ENCODE measurements around the gene NCOA1.
"Not testable (repeated sequence)": the region's sequence is repeated elsewhere in the genome, so short reads cannot be mapped to it uniquely, and the experiment has no call there.

Gene NCOA1

DNA sequence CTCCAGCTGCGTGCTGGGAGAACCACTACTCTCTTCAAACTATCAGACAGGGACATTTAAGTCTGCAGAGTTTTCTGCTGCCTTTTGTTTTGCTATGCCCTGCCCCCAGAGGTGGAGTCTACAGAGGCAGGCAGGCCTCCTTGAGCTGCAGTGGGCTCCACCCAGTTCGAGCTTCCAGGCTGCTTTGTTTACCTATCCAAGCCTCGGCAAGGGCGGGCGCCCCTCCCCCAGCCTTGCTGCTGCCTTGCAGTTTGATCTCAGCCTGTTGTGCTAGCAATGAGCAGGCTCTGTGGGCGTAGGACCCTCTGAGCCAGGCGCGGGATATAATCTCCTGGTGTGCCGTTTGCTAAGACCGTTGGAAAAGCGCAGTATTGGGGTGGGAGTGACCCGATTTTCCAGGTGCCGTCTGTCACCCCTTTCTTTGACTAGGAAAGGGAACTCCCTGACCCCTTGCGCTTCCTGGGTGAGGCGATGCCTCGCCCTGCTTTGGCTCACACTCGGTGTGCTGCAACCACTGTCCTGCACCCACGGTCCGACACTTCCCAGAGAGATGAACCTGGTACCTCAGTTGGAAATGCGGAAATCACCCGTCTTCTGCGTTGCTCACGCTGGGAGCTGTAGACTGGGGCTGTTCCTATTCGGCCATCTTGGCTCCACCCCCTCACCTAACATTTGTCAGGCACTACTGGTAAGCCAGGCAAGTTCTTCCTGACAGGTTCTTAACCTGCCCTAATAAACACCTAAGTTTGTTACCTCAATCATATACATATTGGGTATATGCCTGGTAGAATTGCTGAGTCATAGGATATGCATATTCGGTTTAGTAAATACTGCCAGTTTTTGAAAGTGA, 315.0 kb downstream of the NCOA1 start:
- DNase-seq, result not testable (repeated sequence)

DNA sequence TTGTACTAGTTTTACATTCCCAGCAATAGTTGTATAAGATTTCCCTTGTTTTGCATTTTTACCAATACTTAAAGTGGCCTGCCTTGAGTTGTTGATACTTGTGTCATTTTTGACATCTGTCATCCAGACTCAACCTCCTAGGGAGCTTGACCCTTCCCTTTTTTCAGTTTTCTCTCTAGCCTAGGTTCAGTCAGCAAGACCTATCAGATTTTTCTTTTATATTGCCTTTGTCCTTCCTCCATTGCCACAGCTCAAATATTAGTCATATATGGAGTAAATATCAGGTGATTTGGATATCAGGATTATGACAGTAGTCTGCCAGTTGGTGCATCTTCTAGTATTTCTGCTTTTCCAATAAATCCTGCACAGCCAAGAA, 315.6 kb downstream of the NCOA1 start:
- no peak for DNase-seq

DNA sequence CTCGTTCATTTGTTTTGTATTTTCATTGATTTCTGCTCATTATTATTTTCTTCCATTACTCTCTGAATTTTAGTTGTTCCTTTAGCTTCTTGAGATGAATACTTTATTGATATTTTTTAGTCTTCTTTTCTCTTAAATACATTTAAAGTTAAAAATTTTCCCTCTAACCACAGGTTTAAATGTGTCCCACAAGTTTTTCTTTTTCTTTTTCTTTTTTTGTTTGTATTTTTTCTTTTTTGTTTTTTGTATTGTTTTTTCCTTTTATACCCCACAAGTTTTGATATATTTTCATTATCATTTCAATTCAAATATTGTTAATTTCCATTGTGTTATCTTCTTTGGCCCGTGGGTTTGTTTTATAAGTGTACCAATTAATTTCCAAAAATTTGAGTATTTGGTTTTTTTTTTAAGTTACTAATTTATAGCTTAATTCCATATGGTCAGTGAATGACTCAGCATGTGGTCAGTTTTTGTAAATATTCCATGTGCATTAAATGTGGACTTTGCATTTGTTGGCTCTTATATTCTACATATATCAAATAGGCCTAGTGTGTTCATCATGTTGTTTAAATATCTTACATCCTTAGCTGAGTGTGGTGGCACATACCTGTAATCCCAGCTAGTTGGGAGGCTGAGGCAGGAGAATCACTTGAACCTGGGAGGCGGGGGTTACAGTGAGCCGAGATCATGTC, 318.4 kb downstream of the NCOA1 start:
- DNase-seq, result no peak

DNA sequence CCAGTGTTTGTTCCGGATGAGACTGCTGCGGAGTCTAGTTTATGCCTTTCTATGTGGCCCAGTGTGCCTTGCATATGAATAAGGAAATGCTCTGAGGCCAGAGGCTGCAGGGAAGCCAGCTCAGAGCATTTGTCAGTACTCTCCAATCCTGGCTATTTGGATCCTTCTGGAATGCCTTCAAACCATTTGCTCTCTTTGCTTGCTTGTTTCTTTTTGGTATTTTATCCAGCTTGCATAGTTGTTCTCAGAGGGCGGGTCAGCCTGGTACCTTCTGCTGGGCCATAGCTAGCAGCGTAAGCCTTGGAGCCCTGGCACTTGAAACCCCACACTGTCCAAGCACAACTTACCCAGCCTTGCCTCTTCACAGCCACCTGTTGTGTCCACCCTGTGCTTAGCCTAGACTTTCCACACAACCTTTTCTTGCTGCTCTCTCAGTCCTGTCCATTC, 322.7 kb downstream of the NCOA1 start:
- DNase-seq, result no peak

DNA sequence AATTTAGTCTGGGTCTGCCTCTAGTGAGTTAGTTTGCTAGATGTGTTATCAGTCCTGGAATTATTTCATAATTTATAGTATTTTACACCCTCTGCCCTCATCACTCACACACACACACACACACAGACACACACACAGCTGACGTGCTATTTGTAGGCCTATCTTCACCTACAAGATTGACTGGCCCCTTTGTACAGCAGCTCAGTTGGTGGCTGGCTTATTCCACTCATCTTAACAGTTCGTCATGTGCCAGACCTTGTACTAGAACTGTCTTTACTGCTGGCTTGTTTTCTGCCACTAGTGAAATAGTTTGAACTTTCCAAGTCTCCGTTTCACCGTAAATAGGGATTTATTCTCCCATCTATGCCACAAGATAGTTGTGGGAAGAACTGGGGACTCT, 323.5 kb downstream of the NCOA1 start:
- no peak for DNase-seq

DNA sequence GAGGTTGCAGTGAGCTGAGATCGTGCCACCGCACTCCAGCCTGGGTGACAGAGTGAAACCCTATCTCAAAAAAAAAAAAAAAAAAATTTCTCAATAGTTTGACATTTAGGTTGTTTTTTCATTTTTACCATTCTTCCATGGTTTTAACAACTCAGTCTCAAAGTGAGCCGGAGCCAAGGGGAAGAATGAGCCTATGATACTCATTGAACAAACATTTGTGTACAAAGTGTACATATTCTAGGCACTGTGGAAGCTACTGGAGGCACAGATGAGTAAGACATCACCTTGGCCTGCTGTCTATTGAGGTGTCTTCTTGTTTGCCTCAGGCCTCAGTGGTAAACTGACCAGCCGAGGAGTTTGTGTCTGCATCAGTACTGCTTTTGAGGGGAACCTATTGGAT, 324.1 kb downstream of the NCOA1 start:
- no peak for DNase-seq

DNA sequence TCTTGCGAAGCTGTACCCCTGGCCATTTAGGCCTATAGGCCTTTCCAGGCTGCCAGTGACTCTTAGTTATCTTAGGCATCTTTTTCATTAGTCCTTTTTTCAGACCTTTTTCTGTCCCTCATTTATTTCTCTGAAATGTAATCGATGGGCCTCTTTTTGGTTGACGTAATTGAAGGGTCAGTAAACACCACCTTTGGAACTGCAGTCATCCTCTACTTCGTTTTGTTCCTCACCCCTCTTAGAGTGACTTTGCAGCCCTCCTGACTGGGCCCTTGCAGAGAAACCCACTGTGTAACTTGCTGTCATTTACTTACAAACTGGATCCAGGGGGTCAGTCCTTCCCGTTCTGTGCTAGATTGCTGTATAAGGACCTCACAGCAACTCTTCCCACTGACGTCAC, 325.4 kb downstream of the NCOA1 start:
- no peak for DNase-seq

DNA sequence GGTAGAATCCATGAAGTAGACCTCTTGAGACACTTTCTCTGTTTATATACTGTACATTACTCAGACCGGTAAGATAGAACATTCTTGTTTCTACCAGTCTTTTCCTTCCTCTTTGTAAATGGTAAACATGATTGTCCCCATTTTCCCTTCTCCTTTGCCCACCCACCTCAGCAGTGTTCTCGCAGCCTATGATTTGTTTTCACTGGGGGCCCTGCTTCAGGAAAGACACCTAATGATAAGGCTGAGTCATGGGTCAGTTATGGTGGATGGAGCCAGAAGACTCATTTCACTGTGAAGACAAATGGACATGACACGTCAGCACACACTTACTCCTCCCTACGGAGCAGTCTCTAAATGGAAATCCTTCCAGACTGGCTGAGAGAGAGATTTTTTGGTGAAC, 325.8 kb downstream of the NCOA1 start:
- no peak for DNase-seq

DNA sequence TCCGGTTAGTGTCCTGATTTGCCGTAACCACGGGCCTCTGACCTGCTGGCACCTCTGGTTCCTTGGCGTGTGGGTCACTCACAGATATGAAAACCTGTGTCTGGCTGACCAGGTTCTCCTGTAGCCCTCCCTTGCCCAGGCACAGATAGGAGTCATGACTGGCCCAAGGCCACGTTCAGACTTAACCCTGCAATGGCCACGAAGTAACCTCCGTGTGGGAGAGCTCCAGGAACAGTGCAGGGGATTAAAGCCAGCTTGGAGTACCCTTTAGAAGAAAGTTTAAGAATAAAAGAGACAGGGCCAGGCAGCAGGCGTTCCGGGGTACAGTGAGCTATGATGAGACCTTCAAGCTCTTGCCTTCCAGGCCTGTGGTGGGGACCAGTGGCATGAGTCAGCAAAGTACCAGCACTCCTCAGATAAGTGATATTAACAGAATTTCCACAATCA, 327.7 kb downstream of the NCOA1 start:
- DNase-seq, result no peak

DNA sequence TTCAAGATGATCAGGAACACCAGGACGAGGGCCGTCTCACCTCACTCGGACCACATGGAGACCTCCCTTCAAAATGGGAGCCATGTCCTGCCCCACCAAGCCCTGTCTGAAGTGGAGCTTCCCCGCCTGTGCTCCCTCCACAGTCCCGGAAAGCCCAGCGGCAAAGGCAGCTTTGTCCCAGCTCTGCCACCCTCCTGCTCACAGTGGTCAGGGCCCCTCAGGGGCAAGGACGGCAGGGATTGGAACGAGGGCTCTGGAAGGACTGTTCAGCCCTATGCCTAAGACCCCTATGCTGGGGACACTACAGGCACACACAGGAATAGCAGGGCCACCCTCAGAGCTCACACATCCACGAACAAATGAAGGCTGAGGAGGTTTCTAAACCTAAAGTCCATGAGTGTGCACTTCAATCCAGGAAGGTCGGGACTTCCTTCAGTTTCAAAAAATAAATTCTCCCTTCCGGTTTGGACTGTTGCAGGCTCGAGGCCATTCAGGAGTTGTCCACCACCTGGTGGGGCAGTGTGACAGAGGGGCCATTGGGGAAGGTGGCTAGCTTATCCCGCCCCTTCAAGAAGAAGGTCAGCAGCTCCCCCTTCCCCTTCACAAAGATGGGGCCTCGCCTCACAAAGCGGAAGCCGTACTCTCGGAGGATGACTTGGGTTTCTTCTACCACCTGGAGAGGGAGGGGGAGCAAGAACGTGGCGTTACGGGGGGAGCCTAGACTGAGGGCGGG, 328.6 kb downstream of the NCOA1 start:
- DNase-seq, result no peak

DNA sequence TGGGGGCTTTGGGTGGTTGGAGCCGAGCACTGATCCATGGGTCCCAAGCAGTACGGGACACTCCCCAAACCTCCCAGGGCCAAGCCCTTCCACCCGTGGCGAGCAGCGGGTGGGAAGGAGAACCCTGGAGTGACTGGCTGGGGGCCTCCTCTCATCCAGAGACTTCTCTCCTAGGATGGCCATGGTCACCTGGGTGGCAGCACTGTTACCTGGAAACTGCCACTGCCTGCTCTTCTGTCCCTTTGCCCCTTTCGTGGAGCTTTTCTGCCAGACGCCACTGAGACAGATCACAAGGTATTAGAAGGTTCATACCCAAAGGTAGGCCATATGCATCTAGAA, 329.1 kb downstream of the NCOA1 start:
- DNase-seq, result no peak
